22Rv1 (cell line): ENCODE results near the gene F10.

Experiments used
- H3K27ac ChIP-seq: fragments of 450-650 bp; 2 replicates; pipeline ENCODE4 v1.5.1; 2017
- ZFX ChIP-seq: fragments of 450-650 bp; IDR thresholded peaks from 2 replicates; pipeline ENCODE4 v1.6.1; 2017; ENCODE audit warnings: antibody characterized with exemption, borderline replicate concordance
- TF ChIP-seq, protein P1 (sequence below): fragments of 450-650 bp; IDR thresholded peaks from 2 replicates; pipeline ENCODE4 v1.5.1; 2017; ENCODE audit warnings: mild to moderate bottlenecking

Gene F10

DNA sequence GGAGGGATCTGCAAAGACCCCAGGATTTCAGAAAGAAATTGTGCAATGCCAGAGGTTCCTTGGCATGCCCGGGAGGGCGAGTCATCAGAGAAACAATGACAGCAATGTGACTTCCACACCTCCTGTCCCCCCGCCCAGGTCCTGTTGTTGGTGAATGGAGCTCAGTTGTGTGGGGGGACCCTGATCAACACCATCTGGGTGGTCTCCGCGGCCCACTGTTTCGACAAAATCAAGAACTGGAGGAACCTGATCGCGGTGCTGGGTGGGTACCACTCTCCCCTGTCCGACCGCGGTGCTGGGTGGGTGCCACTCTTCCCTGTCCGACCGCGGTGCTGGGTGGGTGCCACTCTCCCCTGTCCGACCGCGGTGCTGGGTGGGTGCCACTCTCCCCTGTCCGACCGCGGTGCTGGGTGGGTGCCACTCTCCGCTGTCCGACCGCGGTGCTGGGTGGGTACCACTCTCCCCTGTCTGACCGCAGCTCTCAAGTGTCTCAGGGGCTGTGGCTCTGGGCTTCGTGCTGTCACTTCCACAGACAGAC, 5.2 kb upstream of the F10 start:
- TF ChIP-seq, protein P1, sequence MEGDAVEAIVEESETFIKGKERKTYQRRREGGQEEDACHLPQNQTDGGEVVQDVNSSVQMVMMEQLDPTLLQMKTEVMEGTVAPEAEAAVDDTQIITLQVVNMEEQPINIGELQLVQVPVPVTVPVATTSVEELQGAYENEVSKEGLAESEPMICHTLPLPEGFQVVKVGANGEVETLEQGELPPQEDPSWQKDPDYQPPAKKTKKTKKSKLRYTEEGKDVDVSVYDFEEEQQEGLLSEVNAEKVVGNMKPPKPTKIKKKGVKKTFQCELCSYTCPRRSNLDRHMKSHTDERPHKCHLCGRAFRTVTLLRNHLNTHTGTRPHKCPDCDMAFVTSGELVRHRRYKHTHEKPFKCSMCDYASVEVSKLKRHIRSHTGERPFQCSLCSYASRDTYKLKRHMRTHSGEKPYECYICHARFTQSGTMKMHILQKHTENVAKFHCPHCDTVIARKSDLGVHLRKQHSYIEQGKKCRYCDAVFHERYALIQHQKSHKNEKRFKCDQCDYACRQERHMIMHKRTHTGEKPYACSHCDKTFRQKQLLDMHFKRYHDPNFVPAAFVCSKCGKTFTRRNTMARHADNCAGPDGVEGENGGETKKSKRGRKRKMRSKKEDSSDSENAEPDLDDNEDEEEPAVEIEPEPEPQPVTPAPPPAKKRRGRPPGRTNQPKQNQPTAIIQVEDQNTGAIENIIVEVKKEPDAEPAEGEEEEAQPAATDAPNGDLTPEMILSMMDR, result no peak
- TF ChIP-seq ZFX, result no peak
- H3K27ac ChIP-seq, result no peak overlapping the region

DNA sequence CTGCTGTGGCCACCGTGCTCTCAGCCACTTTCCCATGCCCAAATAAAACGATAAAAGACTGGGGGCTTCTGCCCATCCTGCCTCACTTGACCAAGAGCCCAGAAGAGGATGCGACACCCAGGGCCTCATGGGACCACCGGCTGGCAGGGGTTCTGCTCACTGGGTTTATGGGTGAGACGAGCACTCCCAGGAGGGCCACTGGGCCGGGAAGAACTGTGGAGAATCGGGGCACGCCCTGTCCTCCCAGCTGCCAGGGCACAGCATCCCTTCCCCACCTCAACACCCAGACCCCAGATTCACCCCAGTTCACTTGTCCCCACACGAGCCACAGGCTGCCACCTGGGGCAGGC, 4.7 kb upstream of the F10 start:
- H3K27ac ChIP-seq, result no peak overlapping the region
- TF ChIP-seq, protein P1, result no peak
- TF ChIP-seq ZFX, result no peak

DNA sequence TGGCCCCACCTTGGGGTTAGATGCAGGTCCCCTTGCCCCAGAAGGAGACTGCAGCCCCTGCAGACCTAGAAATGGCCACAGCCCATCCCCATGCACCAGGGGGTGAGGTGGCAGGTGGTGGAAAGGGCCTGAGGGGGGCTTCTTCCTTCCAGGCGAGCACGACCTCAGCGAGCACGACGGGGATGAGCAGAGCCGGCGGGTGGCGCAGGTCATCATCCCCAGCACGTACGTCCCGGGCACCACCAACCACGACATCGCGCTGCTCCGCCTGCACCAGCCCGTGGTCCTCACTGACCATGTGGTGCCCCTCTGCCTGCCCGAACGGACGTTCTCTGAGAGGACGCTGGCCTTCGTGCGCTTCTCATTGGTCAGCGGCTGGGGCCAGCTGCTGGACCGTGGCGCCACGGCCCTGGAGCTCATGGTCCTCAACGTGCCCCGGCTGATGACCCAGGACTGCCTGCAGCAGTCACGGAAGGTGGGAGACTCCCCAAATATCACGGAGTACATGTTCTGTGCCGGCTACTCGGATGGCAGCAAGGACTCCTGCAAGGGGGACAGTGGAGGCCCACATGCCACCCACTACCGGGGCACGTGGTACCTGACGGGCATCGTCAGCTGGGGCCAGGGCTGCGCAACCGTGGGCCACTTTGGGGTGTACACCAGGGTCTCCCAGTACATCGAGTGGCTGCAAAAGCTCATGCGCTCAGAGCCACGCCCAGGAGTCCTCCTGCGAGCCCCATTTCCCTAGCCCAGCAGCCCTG, 4.2 kb upstream of the F10 start:
- H3K27ac ChIP-seq, result no peak overlapping the region
- no peak for TF ChIP-seq ZFX

DNA sequence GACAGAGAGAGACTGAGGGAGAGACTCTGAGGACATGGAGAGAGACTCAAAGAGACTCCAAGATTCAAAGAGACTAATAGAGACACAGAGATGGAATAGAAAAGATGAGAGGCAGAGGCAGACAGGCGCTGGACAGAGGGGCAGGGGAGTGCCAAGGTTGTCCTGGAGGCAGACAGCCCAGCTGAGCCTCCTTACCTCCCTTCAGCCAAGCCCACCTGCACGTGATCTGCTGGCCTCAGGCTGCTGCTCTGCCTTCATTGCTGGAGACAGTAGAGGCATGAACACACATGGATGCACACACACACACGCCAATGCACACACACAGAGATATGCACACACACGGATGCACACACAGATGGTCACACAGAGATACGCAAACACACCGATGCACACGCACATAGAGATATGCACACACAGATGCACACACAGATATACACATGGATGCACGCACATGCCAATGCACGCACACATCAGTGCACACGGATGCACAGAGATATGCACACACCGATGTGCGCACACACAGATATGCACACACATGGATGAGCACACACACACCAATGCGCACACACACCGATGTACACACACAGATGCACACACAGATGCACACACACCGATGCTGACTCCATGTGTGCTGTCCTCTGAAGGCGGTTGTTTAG, 3.3 kb upstream of the F10 start:
- H3K27ac ChIP-seq, result no peak overlapping the region
- TF ChIP-seq, protein P1, result no peak
- TF ChIP-seq ZFX, result no peak

DNA sequence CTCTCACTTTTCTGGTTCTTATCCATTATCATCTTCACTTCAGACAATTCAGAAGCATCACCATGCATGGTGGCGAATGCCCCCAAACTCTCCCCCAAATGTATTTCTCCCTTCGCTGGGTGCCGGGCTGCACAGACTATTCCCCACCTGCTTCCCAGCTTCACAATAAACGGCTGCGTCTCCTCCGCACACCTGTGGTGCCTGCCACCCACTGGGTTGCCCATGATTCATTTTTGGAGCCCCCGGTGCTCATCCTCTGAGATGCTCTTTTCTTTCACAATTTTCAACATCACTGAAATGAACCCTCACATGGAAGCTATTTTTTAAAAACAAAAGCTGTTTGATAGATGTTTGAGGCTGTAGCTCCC, 2.8 kb upstream of the F10 start:
- TF ChIP-seq, protein P1, result no peak
- TF ChIP-seq ZFX, result no peak
- H3K27ac ChIP-seq, result no peak overlapping the region

DNA sequence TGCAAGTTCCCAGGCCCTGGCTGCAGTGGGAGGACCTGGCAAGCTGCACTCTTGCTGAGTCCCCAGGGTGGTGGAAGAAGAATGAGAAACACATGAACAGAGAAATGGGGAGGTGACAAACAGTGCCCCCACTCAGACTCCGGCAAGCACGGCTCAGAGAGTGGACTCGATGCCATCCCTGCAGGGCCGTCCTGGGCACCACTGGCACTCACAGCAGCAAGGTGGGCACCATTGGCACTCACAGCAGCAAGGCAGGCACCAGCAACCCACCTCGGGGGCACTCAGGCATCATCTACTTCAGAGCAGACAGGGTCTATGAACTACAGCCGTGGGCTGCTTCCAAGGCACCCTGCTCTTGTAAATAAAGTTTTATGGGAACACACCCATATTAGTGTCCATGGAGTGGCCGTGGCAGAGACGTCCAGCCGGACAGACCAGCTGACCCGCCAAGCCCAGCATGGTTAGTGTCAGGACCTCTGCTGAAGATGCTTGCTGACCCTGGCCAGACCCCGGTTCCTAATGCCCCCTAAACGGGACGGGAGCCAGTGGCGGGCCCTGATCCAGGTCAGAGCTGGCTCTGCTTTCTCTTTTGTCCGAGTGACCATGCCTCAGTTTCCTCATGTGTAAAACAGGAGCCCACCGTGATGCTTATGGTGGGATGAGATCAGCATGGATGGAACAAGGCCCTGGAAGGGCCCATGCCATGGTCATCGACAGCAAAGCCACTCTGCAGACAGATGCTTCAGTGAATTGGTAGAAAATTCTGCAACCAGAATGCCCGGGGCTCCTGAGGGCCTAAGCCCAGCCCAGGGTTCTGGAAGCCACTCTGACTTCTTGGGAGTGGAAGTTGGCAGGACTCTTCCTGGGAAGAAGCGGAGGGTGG, 2.1 kb upstream of the F10 start:
- no peak for TF ChIP-seq ZFX
- TF ChIP-seq, protein P1, result no peak
- no peak overlapping the region for H3K27ac ChIP-seq

DNA sequence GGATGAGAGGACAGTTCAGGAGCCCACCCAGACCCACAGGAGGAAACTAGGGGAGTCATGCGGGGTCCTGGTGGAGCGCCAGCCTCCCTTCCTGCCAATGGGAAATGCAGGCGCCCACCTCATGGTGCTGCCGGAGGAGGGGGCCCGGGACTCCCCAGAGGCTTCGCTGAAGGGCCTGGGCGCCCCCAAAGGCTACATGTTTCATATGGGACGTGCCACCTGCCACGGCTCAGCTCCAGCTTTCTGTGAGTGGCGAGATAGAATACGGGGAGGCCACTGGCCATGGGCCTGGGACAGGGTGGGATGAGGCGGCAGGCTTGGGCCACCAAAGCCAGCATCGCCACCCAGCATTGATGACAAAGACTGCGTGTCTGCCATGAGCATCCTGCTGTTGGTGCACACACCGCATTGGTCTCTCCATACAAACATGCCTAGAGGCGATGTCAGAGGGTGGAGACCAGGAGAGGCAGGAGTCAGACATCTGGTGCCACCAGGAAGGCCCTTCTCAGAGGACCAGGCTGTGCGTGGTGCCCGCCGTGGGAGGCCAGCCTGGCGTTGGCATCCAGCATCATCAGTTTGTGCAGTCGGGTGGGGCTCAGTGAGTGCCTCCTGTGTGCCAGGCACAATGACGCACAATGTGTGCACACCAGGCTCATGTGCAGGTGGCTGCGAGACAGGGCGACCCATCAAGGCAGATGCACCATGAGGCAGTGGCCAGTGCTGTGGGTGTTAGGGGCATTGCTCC, 1.2 kb upstream of the F10 start:
- H3K27ac ChIP-seq, result no peak overlapping the region
- TF ChIP-seq ZFX, result no peak
- TF ChIP-seq, protein P1, result no peak
